ENCODE measurements around the gene IL7R.

DNA sequence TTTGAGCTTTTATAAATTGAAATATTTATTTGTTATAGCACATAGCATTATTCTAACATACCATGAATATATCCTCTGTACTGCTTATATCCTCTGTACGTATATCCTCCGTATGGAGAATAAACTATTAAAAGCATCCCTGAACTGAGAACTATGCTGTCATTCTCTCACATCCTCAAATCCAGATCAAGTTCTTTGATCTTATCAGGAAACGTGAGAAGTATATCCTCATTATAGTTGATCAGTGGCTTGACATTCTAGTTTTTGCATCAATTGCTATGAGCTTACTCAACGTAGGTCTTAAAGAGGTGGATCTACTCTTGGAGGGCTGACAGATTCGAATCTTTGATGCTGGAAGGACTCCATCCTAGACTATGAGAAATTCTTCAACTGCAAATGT, 37.4 kb downstream of the IL7R start:
- TF ChIP-seq EZH2 (IDR thresholded peaks at IDR 0.05; ENCODE audit: low read length, missing control alignments), result no peak
- TF ChIP-seq, protein P1, sequence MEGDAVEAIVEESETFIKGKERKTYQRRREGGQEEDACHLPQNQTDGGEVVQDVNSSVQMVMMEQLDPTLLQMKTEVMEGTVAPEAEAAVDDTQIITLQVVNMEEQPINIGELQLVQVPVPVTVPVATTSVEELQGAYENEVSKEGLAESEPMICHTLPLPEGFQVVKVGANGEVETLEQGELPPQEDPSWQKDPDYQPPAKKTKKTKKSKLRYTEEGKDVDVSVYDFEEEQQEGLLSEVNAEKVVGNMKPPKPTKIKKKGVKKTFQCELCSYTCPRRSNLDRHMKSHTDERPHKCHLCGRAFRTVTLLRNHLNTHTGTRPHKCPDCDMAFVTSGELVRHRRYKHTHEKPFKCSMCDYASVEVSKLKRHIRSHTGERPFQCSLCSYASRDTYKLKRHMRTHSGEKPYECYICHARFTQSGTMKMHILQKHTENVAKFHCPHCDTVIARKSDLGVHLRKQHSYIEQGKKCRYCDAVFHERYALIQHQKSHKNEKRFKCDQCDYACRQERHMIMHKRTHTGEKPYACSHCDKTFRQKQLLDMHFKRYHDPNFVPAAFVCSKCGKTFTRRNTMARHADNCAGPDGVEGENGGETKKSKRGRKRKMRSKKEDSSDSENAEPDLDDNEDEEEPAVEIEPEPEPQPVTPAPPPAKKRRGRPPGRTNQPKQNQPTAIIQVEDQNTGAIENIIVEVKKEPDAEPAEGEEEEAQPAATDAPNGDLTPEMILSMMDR (conservative IDR thresholded peaks at IDR 0.05 in 1 of 2, IDR thresholded peaks at IDR 0.05 in 1 of 2; ENCODE audit: low read depth in 1 of 2, low read length in 2 of 2), result no peak
